HL-60 (cell line): ENCODE measurements around the gene RUSC1.

Source experiments
- POLR2AphosphoS5 ChIP-seq: IDR thresholded peaks from 2 replicates; pipeline ENCODE4 v1.6.1; 2012; ENCODE audit warnings: low read depth
- SPI1 ChIP-seq: IDR thresholded peaks from 2 replicates; pipeline ENCODE4 v1.6.1; 2012; ENCODE audit warnings: low read depth, mild to moderate bottlenecking, borderline replicate concordance
- TF ChIP-seq, protein P1 (sequence below): IDR thresholded peaks from one replicate; pipeline ENCODE4 v1.5.1; 2011; ENCODE audit warnings: low read length, control low read depth, inconsistent platforms; ENCODE audit not compliant: insufficient read depth
- TF ChIP-seq, protein P2 (sequence below): IDR thresholded peaks from 2 replicates; pipeline ENCODE4 v1.6.1; 2012; ENCODE audit warnings: low read depth; ENCODE audit not compliant: insufficient replicate concordance

DNA sequence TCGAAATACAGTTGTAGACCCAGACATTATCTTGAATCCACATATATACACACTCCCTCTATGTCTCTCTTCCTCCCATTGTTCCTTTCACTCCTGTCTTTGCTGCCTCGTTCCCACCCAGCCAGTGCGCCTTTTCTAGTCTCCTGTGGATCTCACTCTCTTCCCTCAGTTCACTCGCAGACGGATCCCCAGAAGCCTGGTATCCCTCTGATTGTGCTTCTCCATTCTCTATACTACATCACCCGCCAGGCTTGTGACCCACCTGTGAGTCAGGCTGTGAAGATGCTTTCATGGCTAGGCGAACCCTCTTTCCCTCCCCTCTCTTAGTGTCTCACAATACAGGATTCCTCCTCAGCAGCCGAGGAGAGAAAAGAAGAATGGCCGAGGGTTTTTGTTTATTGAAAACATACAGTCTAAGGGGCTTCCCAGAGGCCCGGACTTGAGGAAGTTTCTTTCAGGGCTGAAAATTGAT is 42.0 kb upstream of the RUSC1 start:
- TF ChIP-seq, protein P1, sequence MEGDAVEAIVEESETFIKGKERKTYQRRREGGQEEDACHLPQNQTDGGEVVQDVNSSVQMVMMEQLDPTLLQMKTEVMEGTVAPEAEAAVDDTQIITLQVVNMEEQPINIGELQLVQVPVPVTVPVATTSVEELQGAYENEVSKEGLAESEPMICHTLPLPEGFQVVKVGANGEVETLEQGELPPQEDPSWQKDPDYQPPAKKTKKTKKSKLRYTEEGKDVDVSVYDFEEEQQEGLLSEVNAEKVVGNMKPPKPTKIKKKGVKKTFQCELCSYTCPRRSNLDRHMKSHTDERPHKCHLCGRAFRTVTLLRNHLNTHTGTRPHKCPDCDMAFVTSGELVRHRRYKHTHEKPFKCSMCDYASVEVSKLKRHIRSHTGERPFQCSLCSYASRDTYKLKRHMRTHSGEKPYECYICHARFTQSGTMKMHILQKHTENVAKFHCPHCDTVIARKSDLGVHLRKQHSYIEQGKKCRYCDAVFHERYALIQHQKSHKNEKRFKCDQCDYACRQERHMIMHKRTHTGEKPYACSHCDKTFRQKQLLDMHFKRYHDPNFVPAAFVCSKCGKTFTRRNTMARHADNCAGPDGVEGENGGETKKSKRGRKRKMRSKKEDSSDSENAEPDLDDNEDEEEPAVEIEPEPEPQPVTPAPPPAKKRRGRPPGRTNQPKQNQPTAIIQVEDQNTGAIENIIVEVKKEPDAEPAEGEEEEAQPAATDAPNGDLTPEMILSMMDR, result no peak
- TF ChIP-seq, protein P2, sequence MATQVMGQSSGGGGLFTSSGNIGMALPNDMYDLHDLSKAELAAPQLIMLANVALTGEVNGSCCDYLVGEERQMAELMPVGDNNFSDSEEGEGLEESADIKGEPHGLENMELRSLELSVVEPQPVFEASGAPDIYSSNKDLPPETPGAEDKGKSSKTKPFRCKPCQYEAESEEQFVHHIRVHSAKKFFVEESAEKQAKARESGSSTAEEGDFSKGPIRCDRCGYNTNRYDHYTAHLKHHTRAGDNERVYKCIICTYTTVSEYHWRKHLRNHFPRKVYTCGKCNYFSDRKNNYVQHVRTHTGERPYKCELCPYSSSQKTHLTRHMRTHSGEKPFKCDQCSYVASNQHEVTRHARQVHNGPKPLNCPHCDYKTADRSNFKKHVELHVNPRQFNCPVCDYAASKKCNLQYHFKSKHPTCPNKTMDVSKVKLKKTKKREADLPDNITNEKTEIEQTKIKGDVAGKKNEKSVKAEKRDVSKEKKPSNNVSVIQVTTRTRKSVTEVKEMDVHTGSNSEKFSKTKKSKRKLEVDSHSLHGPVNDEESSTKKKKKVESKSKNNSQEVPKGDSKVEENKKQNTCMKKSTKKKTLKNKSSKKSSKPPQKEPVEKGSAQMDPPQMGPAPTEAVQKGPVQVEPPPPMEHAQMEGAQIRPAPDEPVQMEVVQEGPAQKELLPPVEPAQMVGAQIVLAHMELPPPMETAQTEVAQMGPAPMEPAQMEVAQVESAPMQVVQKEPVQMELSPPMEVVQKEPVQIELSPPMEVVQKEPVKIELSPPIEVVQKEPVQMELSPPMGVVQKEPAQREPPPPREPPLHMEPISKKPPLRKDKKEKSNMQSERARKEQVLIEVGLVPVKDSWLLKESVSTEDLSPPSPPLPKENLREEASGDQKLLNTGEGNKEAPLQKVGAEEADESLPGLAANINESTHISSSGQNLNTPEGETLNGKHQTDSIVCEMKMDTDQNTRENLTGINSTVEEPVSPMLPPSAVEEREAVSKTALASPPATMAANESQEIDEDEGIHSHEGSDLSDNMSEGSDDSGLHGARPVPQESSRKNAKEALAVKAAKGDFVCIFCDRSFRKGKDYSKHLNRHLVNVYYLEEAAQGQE, result no peak
- TF ChIP-seq SPI1 (no peak), POLR2AphosphoS5 (no peak)
